Activated CD4-positive, alpha-beta memory T cell treated with anti-CD3 and anti-CD28 coated beads for 36 hours (primary cell): ENCODE data around the gene NUDT3. TPM values are rescaled to one million over a fixed set of nuclear protein-coding genes. Genes with fewer than 3 reads are reported as not detected.

Source experiments
- CTCF ChIA-PET: fragments of 350-600 bp; sonication (Branson Sonifier 250); formaldehyde crosslinking; loops from one replicate; lab custom pipeline; 2021; ENCODE audit warnings: antibody characterized with exemption, inconsistent platforms; lab: Charles Lee
- POLR2A ChIA-PET: fragments of 350-600 bp; sonication (Branson Sonifier 250); formaldehyde crosslinking; loops from one replicate; lab custom pipeline; 2021; ENCODE audit warnings: antibody characterized with exemption; lab: Charles Lee
- DNase-seq: peaks from one replicate; pipeline ENCODE4 v3.0.0-alpha.2; 2020
- H3K27ac Mint-ChIP-seq: one replicate; pipeline ENCODE4 v1.8.0; 2021; ENCODE audit warnings: mixed read lengths
- H3K27me3 Mint-ChIP-seq: one replicate; pipeline ENCODE4 v1.8.0; 2021; ENCODE audit warnings: mixed read lengths
- H3K36me3 Mint-ChIP-seq: one replicate; pipeline ENCODE4 v1.8.0; 2021; ENCODE audit warnings: mixed read lengths
- H3K4me1 Mint-ChIP-seq: one replicate; pipeline ENCODE4 v1.8.0; 2021; ENCODE audit warnings: low read depth, mixed read lengths
- H3K4me3 Mint-ChIP-seq: one replicate; pipeline ENCODE4 v1.8.0; 2021; ENCODE audit warnings: mild to moderate bottlenecking, mixed read lengths
- H3K9me3 Mint-ChIP-seq: one replicate; pipeline ENCODE4 v1.8.0; 2021; ENCODE audit warnings: mixed read lengths
- intact Hi-C: fragments of 100-400 bp; cut with micrococcal nuclease; formaldehyde crosslinking; loops from one replicate; pipeline ENCODE4 v1.15.1; 2023
- total RNA-seq, 2 experiments: library from RNA; stranded (reverse); gene quantifications; one replicate each; pipeline ENCODE4 v1.2.3, GENCODE V29; 2021

Gene NUDT3
- total RNA-seq, 2 experiments from 2014 or later, result 12.7 to 13.4 TPM

GRCh38 chr6:34391786-34392496 lies 528 bp downstream of the NUDT3 start:
- ChIA-PET CTCF (interaction anchor here (0.7 to 3.3 kb wide), 6 partner anchors 23 to 228 kb away, joined by 3 to 28 read pairs (median 6); partner anchors contain the start of gene SMIM29), POLR2A (interaction anchor here (1.8 kb wide), 1 partner anchor 168 kb away, joined by 4 read pairs; no protein-coding TSS in a partner anchor)
- H3K4me1 Mint-ChIP-seq, result peaks cover 21% of the 10 kb centered on the region
- H3K27me3 Mint-ChIP-seq, result no peaks in the 10 kb centered on the region
- peaks cover 7% of the 10 kb centered on the region for H3K9me3 Mint-ChIP-seq
- no peak overlapping the region for H3K27ac Mint-ChIP-seq
- intact Hi-C loops, result loop anchor here (1.0 to 10.0 kb wide), 4 partner anchors 35 to 196 kb away; partner anchors contain the start of genes RPS10 and SMIM29
- DNase-seq, result peak; percentile 60
- H3K4me3 Mint-ChIP-seq, result no peak overlapping the region
- H3K36me3 Mint-ChIP-seq, result no peaks in the 10 kb centered on the region

- no peak for DNase-seq
- ChIA-PET CTCF (interaction anchor here (0.7 to 3.3 kb wide), 4 partner anchors 10 to 228 kb away, joined by 3 to 28 read pairs (median 6); partner anchors contain the start of gene SMIM29), POLR2A (interaction anchor here (1.8 kb wide), 1 partner anchor 168 kb away, joined by 4 read pairs; no protein-coding TSS in a partner anchor)
- Mint-ChIP-seq H3K4me1 (peaks cover 22% of the 10 kb centered on the region), H3K4me3 (no peak overlapping the region), H3K9me3 (peaks cover 4% of the 10 kb centered on the region), H3K27ac (no peak overlapping the region), H3K36me3 (no peaks in the 10 kb centered on the region), H3K27me3 (no peaks in the 10 kb centered on the region)
- intact Hi-C loops, result loop anchor here (5.0 to 10.0 kb wide), 2 partner anchors 36 to 67 kb away; partner anchors contain the start of gene RPS10
Measured at GRCh38 chr6:34391473-34391785, 1.0 kb downstream of the NUDT3 start.

GRCh38 chr6:34390531-34391472 lies 1.7 kb downstream of the NUDT3 start:
- CTCF ChIA-PET, result interaction anchor here (0.7 to 3.3 kb wide), 4 partner anchors 10 to 227 kb away, joined by 3 to 28 read pairs (median 6); partner anchors contain the start of gene SMIM29
- H3K27me3 Mint-ChIP-seq, result no peaks in the 10 kb centered on the region
- peaks cover 24% of the 10 kb centered on the region for H3K4me1 Mint-ChIP-seq
- H3K36me3 Mint-ChIP-seq, result no peaks in the 10 kb centered on the region
- H3K27ac Mint-ChIP-seq, result no peak overlapping the region
- DNase-seq, result no peak
- H3K9me3 Mint-ChIP-seq, result no peaks in the 10 kb centered on the region
- no peak overlapping the region for H3K4me3 Mint-ChIP-seq
- intact Hi-C loops, result loop anchor here (5.0 to 10.0 kb wide), 2 partner anchors 36 to 66 kb away; partner anchors contain the start of gene RPS10
- POLR2A ChIA-PET, result interaction anchor here (1.8 kb wide), 1 partner anchor 167 kb away, joined by 4 read pairs; no protein-coding TSS in a partner anchor

- ChIA-PET CTCF (no interaction called here), POLR2A (no interaction called here)
- H3K36me3 Mint-ChIP-seq, result no peaks in the 10 kb centered on the region
- no peaks in the 10 kb centered on the region for H3K9me3 Mint-ChIP-seq
- H3K4me1 Mint-ChIP-seq, result peaks cover 27% of the 10 kb centered on the region
- H3K27me3 Mint-ChIP-seq, result no peaks in the 10 kb centered on the region
- no peak overlapping the region for H3K27ac Mint-ChIP-seq
- DNase-seq, result no peak
- H3K4me3 Mint-ChIP-seq, result no peak overlapping the region
- intact Hi-C loops, result no loop called here
Measured at GRCh38 chr6:34389034-34389433, 3.4 kb downstream of the NUDT3 start.

GRCh38 chr6:34388421-34388820 lies 4.0 kb downstream of the NUDT3 start:
- intact Hi-C loops, result no loop called here
- CTCF ChIA-PET, result no interaction called here

GRCh38 chr6:34386316-34387137 lies 5.9 kb downstream of the NUDT3 start:
- POLR2A ChIA-PET, result no interaction called here
- DNase-seq, result no peak
- H3K4me1 Mint-ChIP-seq, result peaks cover 23% of the 10 kb centered on the region
- H3K9me3 Mint-ChIP-seq, result no peaks in the 10 kb centered on the region
- no peak overlapping the region for H3K27ac Mint-ChIP-seq
- H3K27me3 Mint-ChIP-seq, result no peaks in the 10 kb centered on the region
- CTCF ChIA-PET, result interaction anchor here (0.7 kb wide), 1 partner anchor 300 kb away, joined by 3 read pairs; no protein-coding TSS in a partner anchor
- H3K36me3 Mint-ChIP-seq, result no peaks in the 10 kb centered on the region
- no peak overlapping the region for H3K4me3 Mint-ChIP-seq
- intact Hi-C loops, result no loop called here

More at GRCh38 chr6:34388421-34388820, 4.0 kb downstream of the NUDT3 start:
- Mint-ChIP-seq H3K4me1 (peaks cover 27% of the 10 kb centered on the region), H3K27ac (no peak overlapping the region), H3K9me3 (no peaks in the 10 kb centered on the region), H3K27me3 (no peaks in the 10 kb centered on the region), H3K4me3 (no peak overlapping the region), H3K36me3 (no peaks in the 10 kb centered on the region)
- POLR2A ChIA-PET, result no interaction called here
- no peak for DNase-seq

GRCh38 chr6:34385793-34386195 lies 6.7 kb downstream of the NUDT3 start:
- Mint-ChIP-seq H3K36me3 (no peaks in the 10 kb centered on the region), H3K9me3 (no peaks in the 10 kb centered on the region), H3K4me1 (peaks cover 27% of the 10 kb centered on the region), H3K27me3 (no peaks in the 10 kb centered on the region), H3K27ac (no peak overlapping the region), H3K4me3 (no peak overlapping the region)
- ChIA-PET CTCF (interaction anchor here (0.7 kb wide), 1 partner anchor 299 kb away, joined by 3 read pairs; no protein-coding TSS in a partner anchor), POLR2A (no interaction called here)
- intact Hi-C loops, result no loop called here
- no peak for DNase-seq

- Mint-ChIP-seq H3K9me3 (no peaks in the 10 kb centered on the region), H3K4me1 (peaks cover 29% of the 10 kb centered on the region), H3K27me3 (no peaks in the 10 kb centered on the region), H3K36me3 (no peaks in the 10 kb centered on the region), H3K4me3 (no peak overlapping the region), H3K27ac (no peak overlapping the region)
- POLR2A ChIA-PET, result no interaction called here
- no peak for DNase-seq
- intact Hi-C loops, result no loop called here
- CTCF ChIA-PET, result no interaction called here
Measured at GRCh38 chr6:34384321-34385153, 7.9 kb downstream of the NUDT3 start.

- Mint-ChIP-seq H3K36me3 (peaks cover under 1% of the 10 kb centered on the region), H3K4me1 (peaks cover 25% of the 10 kb centered on the region), H3K9me3 (no peaks in the 10 kb centered on the region), H3K4me3 (no peak overlapping the region), H3K27ac (no peak overlapping the region), H3K27me3 (no peaks in the 10 kb centered on the region)
- no peak for DNase-seq
- CTCF ChIA-PET, result interaction anchor here (0.7 kb wide), 1 partner anchor 369 kb away, joined by 5 read pairs; no protein-coding TSS in a partner anchor
- POLR2A ChIA-PET, result no interaction called here
- intact Hi-C loops, result no loop called here
Measured at GRCh38 chr6:34383656-34384320, 8.7 kb downstream of the NUDT3 start.

- DNase-seq, result no peak
- ChIA-PET POLR2A (no interaction called here), CTCF (interaction anchor here (0.7 kb wide), 1 partner anchor 369 kb away, joined by 5 read pairs; no protein-coding TSS in a partner anchor)
- intact Hi-C loops, result no loop called here
- H3K36me3 Mint-ChIP-seq, result peaks cover 1% of the 10 kb centered on the region
- no peak overlapping the region for H3K4me3 Mint-ChIP-seq
- peaks cover 24% of the 10 kb centered on the region for H3K4me1 Mint-ChIP-seq
- no peak overlapping the region for H3K27ac Mint-ChIP-seq
- no peaks in the 10 kb centered on the region for H3K9me3 Mint-ChIP-seq
- no peaks in the 10 kb centered on the region for H3K27me3 Mint-ChIP-seq
Measured at GRCh38 chr6:34383161-34383631, 9.3 kb downstream of the NUDT3 start.
